ENCODE results near the gene CRTC3. TPM values are rescaled to one million over a fixed set of nuclear protein-coding genes. Genes with fewer than 3 reads are reported as not detected.

CRTC3 gene
- total and polyA plus RNA-seq, 4 donors: 5.1 to 16.8 (median 7.6) TPM

DNA sequence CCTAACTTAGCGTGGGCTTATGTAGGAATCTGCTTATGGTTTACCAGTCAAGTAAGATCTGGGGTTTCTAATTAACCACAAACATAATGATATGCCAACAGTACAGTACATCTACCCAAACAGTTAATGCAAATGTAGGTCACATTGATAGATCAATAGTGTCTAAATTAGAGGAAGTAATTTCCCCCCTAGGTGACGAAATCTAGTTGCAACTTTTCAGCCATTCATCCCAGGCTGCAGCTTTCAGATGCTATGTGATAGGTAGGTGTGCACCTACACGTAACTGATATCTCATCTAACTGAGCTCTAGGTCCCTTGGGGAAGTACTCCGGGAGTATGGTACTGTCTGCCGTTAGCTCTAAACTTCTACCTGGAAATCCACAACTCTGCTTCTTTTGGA is 57.2 kb downstream of the CRTC3 start:
- Histone ChIP-seq H3K4me3 (ENCODE audit: low read depth in 1 of 3, low read length in 3 of 3) (no peak overlapping the region), H3K4me1 (ENCODE audit: control insufficient read depth in 4 of 4, insufficient read depth in 4 of 4, low read length in 3 of 4) (peaks cover 4 to 13% (median 10%) of the 10 kb centered on the region in 4 donors), H3K9ac (ENCODE audit: low read depth in 1 of 2, low read length in 2 of 2) (no peak overlapping the region), H3K27ac (ENCODE audit: low read depth in 1 of 2, low read length in 2 of 2) (no peak overlapping the region), H3K36me3 (ENCODE audit: control insufficient read depth in 4 of 4, insufficient read depth in 3 of 4, low read depth in 1 of 4, low read length in 3 of 4) (no peaks in the 10 kb centered on the region), H3K27me3 (ENCODE audit: control insufficient read depth in 4 of 4, insufficient read depth in 4 of 4, low read length in 3 of 4) (no peaks in the 10 kb centered on the region), H3K9me3 (ENCODE audit: control insufficient read depth in 4 of 4, low read length in 3 of 4) (no peaks in the 10 kb centered on the region)
- TF ChIP-seq FOXA2 (IDR thresholded peaks at IDR 0.05) (no peak), HNF4G (IDR thresholded peaks at IDR 0.05) (no peak), SP1 (IDR thresholded peaks at IDR 0.05) (no peak), GABPA (IDR thresholded peaks at IDR 0.05 in 1 of 2, conservative IDR thresholded peaks at IDR 0.05 in 1 of 2) (no peak), YY1 (IDR thresholded peaks at IDR 0.05) (no peak), TAF1 (conservative IDR thresholded peaks at IDR 0.05) (no peak), NR2F2 (IDR thresholded peaks at IDR 0.05) (no peak), EGR1 (IDR thresholded peaks at IDR 0.05; ENCODE audit: low read depth in 2 of 2) (no peak)
- TF ChIP-seq, protein P1, sequence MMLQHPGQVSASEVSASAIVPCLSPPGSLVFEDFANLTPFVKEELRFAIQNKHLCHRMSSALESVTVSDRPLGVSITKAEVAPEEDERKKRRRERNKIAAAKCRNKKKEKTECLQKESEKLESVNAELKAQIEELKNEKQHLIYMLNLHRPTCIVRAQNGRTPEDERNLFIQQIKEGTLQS (IDR thresholded peaks at IDR 0.05): no peak
- TF ChIP-seq, protein P2, sequence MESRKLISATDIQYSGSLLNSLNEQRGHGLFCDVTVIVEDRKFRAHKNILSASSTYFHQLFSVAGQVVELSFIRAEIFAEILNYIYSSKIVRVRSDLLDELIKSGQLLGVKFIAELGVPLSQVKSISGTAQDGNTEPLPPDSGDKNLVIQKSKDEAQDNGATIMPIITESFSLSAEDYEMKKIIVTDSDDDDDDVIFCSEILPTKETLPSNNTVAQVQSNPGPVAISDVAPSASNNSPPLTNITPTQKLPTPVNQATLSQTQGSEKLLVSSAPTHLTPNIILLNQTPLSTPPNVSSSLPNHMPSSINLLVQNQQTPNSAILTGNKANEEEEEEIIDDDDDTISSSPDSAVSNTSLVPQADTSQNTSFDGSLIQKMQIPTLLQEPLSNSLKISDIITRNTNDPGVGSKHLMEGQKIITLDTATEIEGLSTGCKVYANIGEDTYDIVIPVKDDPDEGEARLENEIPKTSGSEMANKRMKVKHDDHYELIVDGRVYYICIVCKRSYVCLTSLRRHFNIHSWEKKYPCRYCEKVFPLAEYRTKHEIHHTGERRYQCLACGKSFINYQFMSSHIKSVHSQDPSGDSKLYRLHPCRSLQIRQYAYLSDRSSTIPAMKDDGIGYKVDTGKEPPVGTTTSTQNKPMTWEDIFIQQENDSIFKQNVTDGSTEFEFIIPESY (IDR thresholded peaks at IDR 0.05): no peak
- TF ChIP-seq, protein P3, sequence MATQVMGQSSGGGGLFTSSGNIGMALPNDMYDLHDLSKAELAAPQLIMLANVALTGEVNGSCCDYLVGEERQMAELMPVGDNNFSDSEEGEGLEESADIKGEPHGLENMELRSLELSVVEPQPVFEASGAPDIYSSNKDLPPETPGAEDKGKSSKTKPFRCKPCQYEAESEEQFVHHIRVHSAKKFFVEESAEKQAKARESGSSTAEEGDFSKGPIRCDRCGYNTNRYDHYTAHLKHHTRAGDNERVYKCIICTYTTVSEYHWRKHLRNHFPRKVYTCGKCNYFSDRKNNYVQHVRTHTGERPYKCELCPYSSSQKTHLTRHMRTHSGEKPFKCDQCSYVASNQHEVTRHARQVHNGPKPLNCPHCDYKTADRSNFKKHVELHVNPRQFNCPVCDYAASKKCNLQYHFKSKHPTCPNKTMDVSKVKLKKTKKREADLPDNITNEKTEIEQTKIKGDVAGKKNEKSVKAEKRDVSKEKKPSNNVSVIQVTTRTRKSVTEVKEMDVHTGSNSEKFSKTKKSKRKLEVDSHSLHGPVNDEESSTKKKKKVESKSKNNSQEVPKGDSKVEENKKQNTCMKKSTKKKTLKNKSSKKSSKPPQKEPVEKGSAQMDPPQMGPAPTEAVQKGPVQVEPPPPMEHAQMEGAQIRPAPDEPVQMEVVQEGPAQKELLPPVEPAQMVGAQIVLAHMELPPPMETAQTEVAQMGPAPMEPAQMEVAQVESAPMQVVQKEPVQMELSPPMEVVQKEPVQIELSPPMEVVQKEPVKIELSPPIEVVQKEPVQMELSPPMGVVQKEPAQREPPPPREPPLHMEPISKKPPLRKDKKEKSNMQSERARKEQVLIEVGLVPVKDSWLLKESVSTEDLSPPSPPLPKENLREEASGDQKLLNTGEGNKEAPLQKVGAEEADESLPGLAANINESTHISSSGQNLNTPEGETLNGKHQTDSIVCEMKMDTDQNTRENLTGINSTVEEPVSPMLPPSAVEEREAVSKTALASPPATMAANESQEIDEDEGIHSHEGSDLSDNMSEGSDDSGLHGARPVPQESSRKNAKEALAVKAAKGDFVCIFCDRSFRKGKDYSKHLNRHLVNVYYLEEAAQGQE (IDR thresholded peaks at IDR 0.05): no peak
- TF ChIP-seq, protein P4, sequence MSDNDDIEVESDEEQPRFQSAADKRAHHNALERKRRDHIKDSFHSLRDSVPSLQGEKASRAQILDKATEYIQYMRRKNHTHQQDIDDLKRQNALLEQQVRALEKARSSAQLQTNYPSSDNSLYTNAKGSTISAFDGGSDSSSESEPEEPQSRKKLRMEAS (IDR thresholded peaks at IDR 0.05): no peak
- 84% methylated on average over 5 of the region's 5 CpGs for WGBS
- DNase-seq (ENCODE audit: low spot score): no peak

DNA sequence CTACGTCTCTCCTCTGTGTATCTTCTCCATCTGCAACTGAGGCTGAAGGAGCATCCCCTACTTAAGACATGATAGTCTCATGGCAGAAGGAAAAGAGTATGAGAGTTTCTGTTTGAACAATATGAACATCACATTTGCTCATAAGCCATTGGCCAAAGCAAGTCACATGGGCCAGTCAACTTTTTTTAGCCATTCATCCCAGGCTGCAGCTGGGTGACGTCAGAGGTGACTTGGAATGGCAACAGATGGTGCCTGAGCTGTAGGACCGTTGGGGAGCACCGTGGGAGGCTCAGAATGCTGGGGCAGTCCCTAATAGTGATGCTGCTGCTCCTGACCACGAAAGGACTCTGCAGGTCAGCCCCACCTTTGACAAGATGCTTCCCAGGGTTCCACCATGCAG is 58.7 kb downstream of the CRTC3 start:
- peaks cover 10 to 21% (median 16%) of the 10 kb centered on the region in 4 donors for H3K4me1 ChIP-seq (ENCODE audit: control insufficient read depth in 4 of 4, insufficient read depth in 4 of 4, low read length in 3 of 4)
- no peaks in the 10 kb centered on the region for H3K27me3 ChIP-seq (ENCODE audit: control insufficient read depth in 4 of 4, insufficient read depth in 4 of 4, low read length in 3 of 4)
- no peaks in the 10 kb centered on the region for H3K36me3 ChIP-seq (ENCODE audit: control insufficient read depth in 4 of 4, insufficient read depth in 3 of 4, low read depth in 1 of 4, low read length in 3 of 4)
- no peak overlapping the region for H3K4me3 ChIP-seq (ENCODE audit: low read depth in 1 of 3, low read length in 3 of 3)
- no peak for DNase-seq (ENCODE audit: low spot score)
- H3K9ac ChIP-seq (ENCODE audit: low read depth in 1 of 2, low read length in 2 of 2): no peak overlapping the region
- WGBS: 88% methylated on average over 5 of the region's 5 CpGs
- H3K27ac ChIP-seq (ENCODE audit: low read depth in 1 of 2, low read length in 2 of 2): no peak overlapping the region
- no peaks in the 10 kb centered on the region for H3K9me3 ChIP-seq (ENCODE audit: control insufficient read depth in 4 of 4, low read length in 3 of 4)
- no peak for TF ChIP-seq FOXA2 (IDR thresholded peaks at IDR 0.05)
- TF ChIP-seq NR2F2 (IDR thresholded peaks at IDR 0.05): no peak
- TF ChIP-seq, protein P5, sequence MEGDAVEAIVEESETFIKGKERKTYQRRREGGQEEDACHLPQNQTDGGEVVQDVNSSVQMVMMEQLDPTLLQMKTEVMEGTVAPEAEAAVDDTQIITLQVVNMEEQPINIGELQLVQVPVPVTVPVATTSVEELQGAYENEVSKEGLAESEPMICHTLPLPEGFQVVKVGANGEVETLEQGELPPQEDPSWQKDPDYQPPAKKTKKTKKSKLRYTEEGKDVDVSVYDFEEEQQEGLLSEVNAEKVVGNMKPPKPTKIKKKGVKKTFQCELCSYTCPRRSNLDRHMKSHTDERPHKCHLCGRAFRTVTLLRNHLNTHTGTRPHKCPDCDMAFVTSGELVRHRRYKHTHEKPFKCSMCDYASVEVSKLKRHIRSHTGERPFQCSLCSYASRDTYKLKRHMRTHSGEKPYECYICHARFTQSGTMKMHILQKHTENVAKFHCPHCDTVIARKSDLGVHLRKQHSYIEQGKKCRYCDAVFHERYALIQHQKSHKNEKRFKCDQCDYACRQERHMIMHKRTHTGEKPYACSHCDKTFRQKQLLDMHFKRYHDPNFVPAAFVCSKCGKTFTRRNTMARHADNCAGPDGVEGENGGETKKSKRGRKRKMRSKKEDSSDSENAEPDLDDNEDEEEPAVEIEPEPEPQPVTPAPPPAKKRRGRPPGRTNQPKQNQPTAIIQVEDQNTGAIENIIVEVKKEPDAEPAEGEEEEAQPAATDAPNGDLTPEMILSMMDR (IDR thresholded peaks at IDR 0.05; ENCODE audit: low read depth, low read length, missing input control): no peak
- no peak for TF ChIP-seq RXRA (IDR thresholded peaks at IDR 0.05)
- TF ChIP-seq, protein P4 (IDR thresholded peaks at IDR 0.05): no peak
- TF ChIP-seq JUND (IDR thresholded peaks at IDR 0.05): no peak
- no peak for TF ChIP-seq FOXA1 (IDR thresholded peaks at IDR 0.05)
- no peak for TF ChIP-seq SP1 (IDR thresholded peaks at IDR 0.05)
- TF ChIP-seq RAD21 (IDR thresholded peaks at IDR 0.05): no peak
- TF ChIP-seq TAF1 (conservative IDR thresholded peaks at IDR 0.05): no peak
- TF ChIP-seq HNF4A (conservative IDR thresholded peaks at IDR 0.05): no peak
- TF ChIP-seq, protein P1 (IDR thresholded peaks at IDR 0.05): no peak
- TF ChIP-seq, protein P3 (IDR thresholded peaks at IDR 0.05): no peak
- no peak for TF ChIP-seq GABPA (IDR thresholded peaks at IDR 0.05 in 1 of 2, conservative IDR thresholded peaks at IDR 0.05 in 1 of 2)
- TF ChIP-seq YY1 (IDR thresholded peaks at IDR 0.05): no peak
